GM12891 (cell line): ENCODE data around the gene UPB1.

ENCODE experiments used
- POLR2A ChIP-seq: IDR thresholded peaks from 2 replicates; pipeline ENCODE4 v1.6.1; 2011; ENCODE audit warnings: low read depth, low read length, control low read depth
- POLR2AphosphoS5 ChIP-seq: IDR thresholded peaks from 2 replicates; pipeline ENCODE4 v1.6.1; 2011; ENCODE audit warnings: low read depth, low read length, control low read depth
- POU2F2 ChIP-seq: IDR thresholded peaks from 2 replicates; pipeline ENCODE4 v1.6.1; 2011; ENCODE audit warnings: low read depth, mild to moderate bottlenecking, control low read depth, low read length, moderate library complexity
- SPI1 ChIP-seq: IDR thresholded peaks from 2 replicates; pipeline ENCODE4 v1.6.1; 2011; ENCODE audit warnings: low read depth, low read length, control low read depth
- TAF1 ChIP-seq: IDR thresholded peaks from 2 replicates; pipeline ENCODE4 v1.6.1; 2011; ENCODE audit warnings: low read depth, low read length, control low read depth

- TF ChIP-seq POLR2AphosphoS5: no peak
- no peak for TF ChIP-seq POLR2A
- no peak for TF ChIP-seq TAF1
- TF ChIP-seq SPI1: no peak
- no peak for TF ChIP-seq POU2F2
Observed at GRCh38 chr22:24542641-24543040, 47.5 kb downstream of the UPB1 start.
